Pancreas (tissue), 10 donors: ENCODE data around the gene CACNA1I. TPM values are rescaled to one million over a fixed set of nuclear protein-coding genes. Genes with fewer than 3 reads are reported as not detected.
A peak's percentile ranks its signal among the peaks of the same experiment; 100 is the strongest.

ENCODE experiments used
- ATAC-seq, 4 donors: fragments of 200-7000 bp; cut with Tn5 transposase; one replicate each; pipeline versions ENCODE4 v1.8.0 to v1.9.1; 2020; ENCODE audit warnings: mild to moderate bottlenecking in 4 of 4, moderate library complexity in 4 of 4
- DNase-seq, 6 donors: peaks; one replicate each; pipeline ENCODE4 v3.0.0-alpha.2; 2020
- FAIRE-seq: peaks from 2 replicates; lab custom pipeline; 2012; peaks lifted over from hg19 to GRCh38; lab: Jason Lieb, UNC
- H3K27ac ChIP-seq, 4 donors: fragments of 200-600 bp; sonication (generic); 1 replicate in 3 of 4; 2 replicates in 1 of 4; pipeline versions ENCODE4 v1.5.0 to v1.8.0; 2020
- H3K27me3 ChIP-seq, 4 donors: fragments of 200-600 bp; one replicate each; pipeline ENCODE4 v1.8.0; 2021
- H3K36me3 ChIP-seq, 3 donors: fragments of 200-600 bp; sonication (generic) in 1 of 3; one replicate each; pipeline versions ENCODE4 v1.5.0 to v1.8.0; 2020 to 2021
- H3K4me1 ChIP-seq, 3 donors: fragments of 200-600 bp; one replicate each; pipeline ENCODE4 v1.8.0; 2021
- H3K4me3 ChIP-seq, 4 donors: fragments of 200-600 bp; sonication (generic) in 2 of 4; one replicate each; pipeline versions ENCODE4 v1.5.0 to v1.8.0; 2020 to 2021
- H3K9me3 ChIP-seq, 4 donors: fragments of 200-600 bp; one replicate each; pipeline ENCODE4 v1.8.0; 2021
- CTCF ChIP-seq, 4 donors: fragments of 200-600 bp; sonication (generic) in 3 of 4; IDR thresholded peaks; one replicate each; pipeline versions ENCODE4 v1.5.0 to v1.8.0; 2021; ENCODE audit warnings: antibody characterized with exemption in 4 of 4
- WGBS, 2 donors: extraction: QIAGEN DNeasy Blood & Tissue Kit; methylation state at CpG; one replicate each; pipeline ENCODE4 v1.1.7; 2013; 5-methylcytosine and 5-hydroxymethylcytosine counted together
- intact Hi-C, 3 donors: fragments of 100-400 bp; cut with DNase I; formaldehyde crosslinking; loops; one replicate each; pipeline versions ENCODE4 v1.11.1 to v1.14.2; 2022
- polyA plus RNA-seq, 2 donors: library from polyadenylated mRNA; stranded (reverse); fragments of 200-250 nt; gene quantifications; one replicate each; pipeline ENCODE4 v1.2.3, GENCODE V29; 2013
- total RNA-seq, 6 donors: library from RNA; stranded (reverse); fragmentation: NEBNext Ultra II Directional in 4 of 6; extraction: Animal tissue kit (Norgen Biotek cat#: 25700) in 4 of 6; gene quantifications; one replicate each; pipeline versions ENCODE4 v1.2.1 to v1.2.4, GENCODE V29; 2021 to 2023
- donor health status: healthy with polysubstance abuse.
- donor health status: DM: no; HTN: no; CAD: no; lungs with moderate emphysema.
- donor health status: DM: no; HTN: no; CAD: no.
- donor health status: control.
- donor health status: control.
- donor health status: Bipolar disorder and iron deficiency.
- donor health status: DM: yes; HTN: yes; CAD: no.
- donor health status: DM: no; HTN: no; CAD: no.
- donor health status: DM: no; HTN: no; CAD: no.
- donor health status: DM: yes; HTN: yes; CAD: no.

CACNA1I gene
- total and polyA plus RNA-seq, 8 donors, result 0.04 to 0.21 (median 0.07) TPM

GRCh38 chr22:39727541-39727940, 157.0 kb downstream of the CACNA1I start:
- no peak for FAIRE-seq
- intact Hi-C loops, result no loop called here
- no peak for ATAC-seq
- no peaks in the 10 kb centered on the region for H3K27me3 ChIP-seq
- TF ChIP-seq CTCF (IDR thresholded peaks at IDR 0.05), result no peak
- no peaks in the 10 kb centered on the region for H3K4me1 ChIP-seq
- peak in 1 of 6 donors; percentile 27 for DNase-seq
- H3K36me3 ChIP-seq, result no peaks in the 10 kb centered on the region
- no peak overlapping the region for H3K4me3 ChIP-seq
- no peaks in the 10 kb centered on the region for H3K9me3 ChIP-seq
- H3K27ac ChIP-seq, result no peak overlapping the region
- 41 to 43% methylated on average over 15 of the region's 15 CpGs for WGBS, 2 donors

GRCh38 chr22:39728236-39728860, 157.8 kb downstream of the CACNA1I start:
- intact Hi-C loops, result no loop called here
- H3K36me3 ChIP-seq, result no peaks in the 10 kb centered on the region
- H3K27ac ChIP-seq, result no peak overlapping the region
- no peaks in the 10 kb centered on the region for H3K27me3 ChIP-seq
- no peaks in the 10 kb centered on the region for H3K4me1 ChIP-seq
- 76 to 83% methylated on average over 12 of the region's 12 CpGs for WGBS, 2 donors
- no peak overlapping the region for H3K4me3 ChIP-seq
- no peak for TF ChIP-seq CTCF (IDR thresholded peaks at IDR 0.05)
- DNase-seq, result peak in 1 of 6 donors; percentile 21
- FAIRE-seq, result no peak
- no peaks in the 10 kb centered on the region for H3K9me3 ChIP-seq
- no peak for ATAC-seq

- Histone ChIP-seq H3K27ac (no peak overlapping the region), H3K4me3 (no peak overlapping the region), H3K9me3 (no peaks in the 10 kb centered on the region), H3K4me1 (no peaks in the 10 kb centered on the region), H3K27me3 (no peaks in the 10 kb centered on the region), H3K36me3 (no peaks in the 10 kb centered on the region)
- 64 to 71% methylated on average over 13 of the region's 13 CpGs for WGBS, 2 donors
- DNase-seq (peak in 1 of 6 donors; percentile 33), ATAC-seq (no peak), FAIRE-seq (no peak)
- intact Hi-C loops, result no loop called here
- no peak for TF ChIP-seq CTCF (IDR thresholded peaks at IDR 0.05)
Measured at GRCh38 chr22:39729141-39729934, 158.8 kb downstream of the CACNA1I start.

- WGBS, 2 donors, result 76 to 78% methylated on average over 5 of the region's 5 CpGs
- Histone ChIP-seq H3K36me3 (no peaks in the 10 kb centered on the region), H3K9me3 (no peaks in the 10 kb centered on the region), H3K4me1 (no peaks in the 10 kb centered on the region), H3K27me3 (no peaks in the 10 kb centered on the region), H3K4me3 (no peak overlapping the region), H3K27ac (no peak overlapping the region)
- TF ChIP-seq CTCF (IDR thresholded peaks at IDR 0.05), result no peak
- ATAC-seq, result no peak
- DNase-seq, result no peak
- no peak for FAIRE-seq
- intact Hi-C loops, result no loop called here
Measured at GRCh38 chr22:39731481-39731880, 160.9 kb downstream of the CACNA1I start.
